MM.1S (cell line): ENCODE data around the gene ZBTB7C.

ENCODE experiments used
- DNase-seq: peaks from one replicate; pipeline ENCODE4 v3.0.0-alpha.2; 2015
- H2AFZ ChIP-seq: fragments of 300-600 bp; sonication (generic); 2 replicates; pipeline ENCODE4 v1.6.0; 2016; ENCODE audit warnings: antibody characterized with exemption, low read length
- H3F3A ChIP-seq: fragments of 300-600 bp; sonication (generic); 2 replicates; pipeline ENCODE4 v1.6.1; 2016; ENCODE audit warnings: mild to moderate bottlenecking, antibody characterized with exemption, low read length, moderate library complexity, mixed read lengths; ENCODE audit not compliant: insufficient read depth
- H3K27ac ChIP-seq: fragments of 300-600 bp; sonication (generic); 2 replicates; pipeline ENCODE4 v1.5.1; 2016; ENCODE audit warnings: mild to moderate bottlenecking, low read length
- H3K27me3 ChIP-seq: fragments of 300-600 bp; sonication (generic); replicated peaks from 2 replicates; pipeline ENCODE4 v1.6.0; 2016; ENCODE audit warnings: low read length; ENCODE audit not compliant: insufficient read depth
- H3K36me3 ChIP-seq: fragments of 300-600 bp; sonication (generic); replicated peaks from 2 replicates; pipeline ENCODE4 v1.6.1; 2016; ENCODE audit warnings: mild to moderate bottlenecking, low read length, mixed read lengths; ENCODE audit not compliant: insufficient read depth
- H3K4me1 ChIP-seq: fragments of 300-600 bp; sonication (generic); 2 replicates; pipeline ENCODE4 v1.6.1; 2016; ENCODE audit warnings: low read length, mixed read lengths
- H3K4me2 ChIP-seq: fragments of 300-600 bp; sonication (generic); 2 replicates; pipeline ENCODE4 v1.6.0; 2016; ENCODE audit warnings: low read depth, low read length
- H3K4me3 ChIP-seq: fragments of 300-600 bp; sonication (generic); 2 replicates; pipeline ENCODE4 v1.5.1; 2016; ENCODE audit warnings: low read length, mixed read lengths
- H3K79me2 ChIP-seq: fragments of 300-600 bp; sonication (generic); 2 replicates; pipeline ENCODE4 v1.6.1; 2016; ENCODE audit warnings: mixed run types, low read length, mixed read lengths
- H3K9ac ChIP-seq: fragments of 300-600 bp; sonication (generic); 2 replicates; pipeline ENCODE4 v1.6.1; 2016; ENCODE audit warnings: low read length, mixed read lengths
- H3K9me2 ChIP-seq: fragments of 300-600 bp; sonication (generic); replicated peaks from 2 replicates; pipeline ENCODE4 v1.6.1; 2016; ENCODE audit warnings: mild to moderate bottlenecking, low read length, mixed read lengths; ENCODE audit not compliant: insufficient read depth
- H3K9me3 ChIP-seq: fragments of 300-600 bp; sonication (generic); replicated peaks from 2 replicates; pipeline ENCODE4 v1.6.1; 2016; ENCODE audit warnings: mild to moderate bottlenecking, low read length, mixed read lengths; ENCODE audit not compliant: insufficient read depth
- H4K20me1 ChIP-seq: fragments of 300-600 bp; sonication (generic); 2 replicates; pipeline ENCODE4 v1.6.1; 2016; ENCODE audit warnings: mild to moderate bottlenecking, low read length, moderate library complexity, mixed read lengths; ENCODE audit not compliant: insufficient read depth
- EZH2 ChIP-seq: fragments of 300-600 bp; sonication (generic); optimal IDR thresholded peaks from 2 replicates; pipeline ENCODE3; 2017; ENCODE audit warnings: low read depth, mild to moderate bottlenecking, antibody characterized with exemption, low read length, mixed read lengths
- EZH2phosphoT487 ChIP-seq: fragments of 300-600 bp; sonication (generic); IDR thresholded peaks from 2 replicates; pipeline ENCODE4 v1.6.1; 2018; ENCODE audit warnings: antibody characterized with exemption, low read length
- TF ChIP-seq, protein P1 (sequence below): fragments of 300-600 bp; sonication (generic); IDR thresholded peaks from 2 replicates; pipeline ENCODE4 v1.5.1; 2016; ENCODE audit warnings: antibody characterized with exemption, low read length, mixed read lengths

ZBTB7C gene

DNA sequence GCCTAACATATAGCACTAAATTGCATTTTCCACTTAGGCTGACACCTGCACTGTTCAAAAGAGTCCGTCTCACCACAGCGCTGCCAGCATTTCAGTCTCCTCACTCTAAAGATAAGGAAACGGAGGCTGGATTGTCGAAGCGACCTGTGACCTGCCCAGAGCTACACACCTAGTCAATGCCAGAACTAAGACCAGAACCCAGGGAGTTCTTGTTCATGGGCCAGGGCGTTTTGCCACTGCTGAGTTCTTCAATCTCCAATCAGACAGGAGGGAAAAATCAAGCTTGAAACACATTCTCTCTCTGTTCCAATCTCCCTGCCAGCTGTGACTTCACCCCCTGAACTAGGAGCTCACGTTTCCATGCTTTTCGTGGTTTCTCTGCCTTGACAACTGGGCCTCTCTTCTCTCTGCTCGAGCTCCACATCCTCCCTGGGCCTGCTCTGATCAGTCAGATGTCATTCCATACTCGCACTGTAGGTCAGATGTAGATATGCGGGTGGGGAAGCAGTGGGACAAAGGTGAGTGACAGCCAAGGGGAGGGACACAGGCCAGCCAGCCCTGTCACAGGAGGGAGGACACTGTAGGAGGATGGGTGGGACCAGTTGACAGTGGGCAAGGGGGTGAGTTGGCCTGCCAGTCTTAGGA, 257.6 kb downstream of the ZBTB7C start:
- TF ChIP-seq EZH2phosphoT487, result no peak
- Histone ChIP-seq H3K4me3 (no peak overlapping the region), H3K4me1 (no peaks in the 10 kb centered on the region), H3K36me3 (no peaks in the 10 kb centered on the region), H3K9me3 (no peaks in the 10 kb centered on the region), H3K27me3 (no peaks in the 10 kb centered on the region), H2AFZ (no peak overlapping the region), H3K9ac (no peak overlapping the region), H3K27ac (no peak overlapping the region), H3K9me2 (no peaks in the 10 kb centered on the region), H3K79me2 (no peaks in the 10 kb centered on the region), H3F3A (no peaks in the 10 kb centered on the region), H3K4me2 (no peak overlapping the region), H4K20me1 (no peaks in the 10 kb centered on the region)
- DNase-seq, result no peak

DNA sequence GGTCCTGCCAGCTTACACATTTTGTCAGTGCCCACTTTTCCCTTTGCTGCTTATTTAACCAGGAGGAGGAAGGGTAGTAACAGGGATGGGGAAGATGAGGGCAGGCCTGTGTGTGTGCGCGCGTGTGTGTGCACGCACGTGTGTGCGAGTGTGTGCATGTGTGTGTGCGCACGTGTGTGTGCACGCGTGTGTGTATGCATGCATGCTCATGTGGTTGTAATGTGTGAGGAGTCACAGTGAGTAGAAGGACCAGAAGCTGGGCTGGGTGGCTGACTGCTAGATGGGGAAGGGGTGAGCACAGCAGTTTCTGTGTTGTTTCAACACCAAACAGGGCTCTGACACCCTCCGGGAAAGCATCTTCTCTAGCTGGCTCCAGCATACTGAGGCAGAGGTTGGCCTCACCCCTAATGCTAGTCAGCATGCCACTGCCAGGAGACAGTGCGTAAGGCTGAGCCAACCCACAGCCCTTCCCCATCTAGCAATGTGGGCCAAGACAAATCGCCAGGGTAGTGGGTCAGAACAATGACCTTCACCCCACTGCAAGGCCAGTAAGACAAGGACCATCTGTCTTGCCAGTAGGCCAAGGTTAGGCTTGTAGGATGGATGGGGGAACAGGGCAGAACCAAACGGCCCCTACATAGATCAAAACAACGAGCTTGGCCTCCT, 260.0 kb downstream of the ZBTB7C start:
- no peaks in the 10 kb centered on the region for H4K20me1 ChIP-seq
- TF ChIP-seq EZH2 (no peak), EZH2phosphoT487 (no peak)
- TF ChIP-seq, protein P1, sequence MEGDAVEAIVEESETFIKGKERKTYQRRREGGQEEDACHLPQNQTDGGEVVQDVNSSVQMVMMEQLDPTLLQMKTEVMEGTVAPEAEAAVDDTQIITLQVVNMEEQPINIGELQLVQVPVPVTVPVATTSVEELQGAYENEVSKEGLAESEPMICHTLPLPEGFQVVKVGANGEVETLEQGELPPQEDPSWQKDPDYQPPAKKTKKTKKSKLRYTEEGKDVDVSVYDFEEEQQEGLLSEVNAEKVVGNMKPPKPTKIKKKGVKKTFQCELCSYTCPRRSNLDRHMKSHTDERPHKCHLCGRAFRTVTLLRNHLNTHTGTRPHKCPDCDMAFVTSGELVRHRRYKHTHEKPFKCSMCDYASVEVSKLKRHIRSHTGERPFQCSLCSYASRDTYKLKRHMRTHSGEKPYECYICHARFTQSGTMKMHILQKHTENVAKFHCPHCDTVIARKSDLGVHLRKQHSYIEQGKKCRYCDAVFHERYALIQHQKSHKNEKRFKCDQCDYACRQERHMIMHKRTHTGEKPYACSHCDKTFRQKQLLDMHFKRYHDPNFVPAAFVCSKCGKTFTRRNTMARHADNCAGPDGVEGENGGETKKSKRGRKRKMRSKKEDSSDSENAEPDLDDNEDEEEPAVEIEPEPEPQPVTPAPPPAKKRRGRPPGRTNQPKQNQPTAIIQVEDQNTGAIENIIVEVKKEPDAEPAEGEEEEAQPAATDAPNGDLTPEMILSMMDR, result no peak

DNA sequence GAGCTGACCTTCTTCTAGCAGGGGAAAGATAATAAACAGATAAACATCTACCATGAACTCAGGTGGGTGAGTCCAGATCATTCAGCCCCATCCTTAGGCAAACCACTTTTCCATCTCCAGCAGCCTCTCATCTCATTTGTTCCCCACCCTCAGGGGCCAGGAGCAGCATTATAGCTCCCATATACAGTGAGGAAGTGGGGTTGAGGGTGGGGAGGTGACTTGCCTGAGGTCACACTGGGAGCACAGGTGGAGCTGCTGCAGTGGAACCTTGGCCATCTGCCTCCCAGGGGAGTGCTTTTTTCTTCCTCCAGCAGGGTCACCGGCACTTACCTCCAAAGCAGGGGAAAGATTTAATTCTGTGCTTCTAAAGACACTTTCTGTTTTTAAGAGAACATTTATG, 266.2 kb downstream of the ZBTB7C start:
- no peak overlapping the region for H2AFZ ChIP-seq
- no peaks in the 10 kb centered on the region for H3K27me3 ChIP-seq
- H3K4me2 ChIP-seq, result no peak overlapping the region
- H3K9ac ChIP-seq, result no peak overlapping the region
- no peaks in the 10 kb centered on the region for H4K20me1 ChIP-seq
- H3K36me3 ChIP-seq, result no peaks in the 10 kb centered on the region
- no peaks in the 10 kb centered on the region for H3K79me2 ChIP-seq
- no peaks in the 10 kb centered on the region for H3K4me1 ChIP-seq
- no peak overlapping the region for H3K27ac ChIP-seq
- H3K4me3 ChIP-seq, result no peak overlapping the region
- TF ChIP-seq, protein P1, result no peak
- TF ChIP-seq EZH2phosphoT487, result no peak
- no peak for TF ChIP-seq EZH2
- no peaks in the 10 kb centered on the region for H3K9me3 ChIP-seq
- H3F3A ChIP-seq, result no peaks in the 10 kb centered on the region
- no peak for DNase-seq
- no peaks in the 10 kb centered on the region for H3K9me2 ChIP-seq

More for the DNA sequence above, 260.0 kb downstream of the ZBTB7C start:
- no peak overlapping the region for H2AFZ ChIP-seq
- no peaks in the 10 kb centered on the region for H3K9me2 ChIP-seq
- H3K9me3 ChIP-seq, result no peaks in the 10 kb centered on the region
- no peak overlapping the region for H3K9ac ChIP-seq
- H3K4me2 ChIP-seq, result no peak overlapping the region
- no peak overlapping the region for H3K4me3 ChIP-seq
- no peaks in the 10 kb centered on the region for H3K27me3 ChIP-seq
- H3K4me1 ChIP-seq, result no peaks in the 10 kb centered on the region
- no peaks in the 10 kb centered on the region for H3K36me3 ChIP-seq
- H3F3A ChIP-seq, result no peaks in the 10 kb centered on the region
- no peaks in the 10 kb centered on the region for H3K79me2 ChIP-seq
- H3K27ac ChIP-seq, result no peak overlapping the region
- DNase-seq, result no peak

DNA sequence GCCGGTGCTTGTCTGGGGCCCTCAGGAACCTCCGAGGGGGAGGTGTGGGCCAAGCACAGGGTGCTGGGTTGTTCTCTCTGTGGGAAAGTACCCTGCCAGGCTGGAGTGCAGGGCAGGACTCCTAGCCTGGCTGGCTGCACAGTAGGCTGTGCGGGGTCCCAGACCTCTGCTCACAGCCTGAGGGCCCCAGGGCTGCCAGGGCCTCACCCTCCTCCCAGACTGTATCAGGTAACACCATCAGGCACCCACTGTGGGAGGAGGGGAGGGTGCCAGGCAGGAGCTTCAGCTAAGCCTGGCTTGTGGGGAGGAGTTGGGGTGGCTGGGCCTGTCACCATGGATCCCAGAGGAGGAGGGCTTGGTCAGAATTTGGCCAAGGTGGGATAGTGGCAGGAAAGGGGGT, 266.8 kb downstream of the ZBTB7C start:
- no peaks in the 10 kb centered on the region for H3K27me3 ChIP-seq
- H3K36me3 ChIP-seq, result no peaks in the 10 kb centered on the region
- H3F3A ChIP-seq, result no peaks in the 10 kb centered on the region
- no peaks in the 10 kb centered on the region for H3K9me3 ChIP-seq
- TF ChIP-seq EZH2phosphoT487 (no peak), EZH2 (no peak)
- TF ChIP-seq, protein P1, result no peak
- H3K79me2 ChIP-seq, result no peaks in the 10 kb centered on the region
- no peak overlapping the region for H3K27ac ChIP-seq
- H2AFZ ChIP-seq, result no peak overlapping the region
- no peak overlapping the region for H3K4me2 ChIP-seq
- no peak for DNase-seq
- no peaks in the 10 kb centered on the region for H3K9me2 ChIP-seq
- H4K20me1 ChIP-seq, result no peaks in the 10 kb centered on the region
- no peak overlapping the region for H3K9ac ChIP-seq
- H3K4me1 ChIP-seq, result no peaks in the 10 kb centered on the region
- H3K4me3 ChIP-seq, result no peak overlapping the region
